ENCODE data around the gene FAM20A.

The FAM20A gene

DNA sequence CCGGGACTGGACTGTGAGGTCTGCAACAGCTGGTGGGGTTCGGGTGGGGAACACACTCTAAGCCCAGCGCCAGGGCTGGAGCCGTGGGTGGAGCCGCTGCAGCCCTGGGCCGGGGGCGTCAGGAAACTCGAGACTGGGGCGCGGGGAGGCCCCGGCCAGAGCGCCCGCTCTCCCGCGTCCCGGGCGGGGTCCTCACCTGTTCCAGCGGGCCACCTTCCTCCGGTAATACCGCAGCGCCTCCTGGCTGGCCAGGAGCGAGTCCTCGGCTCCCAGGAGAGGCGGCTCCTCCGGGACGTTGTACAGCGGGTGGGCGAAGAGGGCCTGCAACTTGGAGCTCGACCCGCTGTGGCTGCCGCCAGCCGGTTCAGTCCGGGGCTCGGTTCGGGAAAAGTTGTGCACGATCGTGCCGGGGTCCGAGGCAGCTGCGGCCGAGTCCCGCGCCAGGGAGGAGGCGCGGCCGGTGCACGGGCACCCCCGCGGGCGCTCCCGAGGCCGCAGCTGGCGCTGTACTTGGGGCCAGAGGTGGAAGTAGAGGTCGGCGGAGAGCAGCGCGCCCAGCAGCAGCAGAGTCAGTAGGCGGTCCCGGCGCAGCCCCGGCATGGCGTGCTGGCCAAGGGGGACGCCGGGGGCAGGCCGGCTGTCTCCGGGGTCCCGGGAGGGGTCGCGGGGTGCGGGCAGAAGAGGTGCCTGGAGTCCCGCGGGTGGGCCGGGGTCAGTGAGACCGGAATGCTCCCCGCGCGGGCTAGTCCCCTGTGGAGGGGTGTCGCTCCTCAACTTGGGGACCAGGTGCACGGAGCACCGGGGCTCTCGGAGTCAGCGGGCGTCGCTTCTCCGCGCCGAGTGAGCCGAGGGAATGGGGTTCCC lies 868 bp downstream of the FAM20A start:
- H3K4me3 Mint-ChIP-seq, result peak overlapping the region; percentile 37
- peak; percentile 38 for ATAC-seq
- H3K27ac Mint-ChIP-seq, result no peak overlapping the region
- peaks cover 15% of the 10 kb centered on the region for H3K4me1 Mint-ChIP-seq
- DNase-seq, result no peak
- H3K36me3 Mint-ChIP-seq (ENCODE audit: low read depth), result no peaks in the 10 kb centered on the region
- H3K27me3 Mint-ChIP-seq, result peaks cover 64% of the 10 kb centered on the region
- no peaks in the 10 kb centered on the region for H3K9me3 Mint-ChIP-seq

GRCh38 chr17:68599552-68600066 lies 1.6 kb downstream of the FAM20A start:
- no peak overlapping the region for H3K27ac Mint-ChIP-seq
- no peak for ATAC-seq
- no peaks in the 10 kb centered on the region for H3K36me3 Mint-ChIP-seq (ENCODE audit: low read depth)
- peak overlapping the region; percentile 37 for H3K4me3 Mint-ChIP-seq
- H3K4me1 Mint-ChIP-seq, result peaks cover 15% of the 10 kb centered on the region
- H3K9me3 Mint-ChIP-seq, result no peaks in the 10 kb centered on the region
- no peak for DNase-seq
- H3K27me3 Mint-ChIP-seq, result peaks cover 68% of the 10 kb centered on the region

DNA sequence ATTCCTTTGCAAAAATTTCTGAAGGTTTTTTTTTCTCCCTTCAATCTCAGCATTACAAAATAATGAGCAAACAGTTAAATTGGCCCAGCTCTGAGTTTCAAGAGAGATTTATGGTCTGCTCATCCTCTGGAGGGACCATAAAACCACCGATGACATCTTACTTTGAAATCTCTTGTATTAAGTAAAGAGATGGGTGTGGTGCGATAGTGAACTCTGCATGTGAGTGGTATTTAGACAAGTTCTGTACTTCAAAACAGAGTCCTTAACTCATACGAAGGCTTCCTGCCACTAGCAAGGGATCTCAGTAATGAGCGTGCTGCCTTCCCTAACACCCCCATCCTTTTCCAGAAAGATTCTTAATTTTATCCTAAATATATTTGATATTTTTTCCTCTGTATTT lies 2.1 kb downstream of the FAM20A start:
- DNase-seq (no peak), ATAC-seq (no peak)
- no peak overlapping the region for H3K4me3 Mint-ChIP-seq
- H3K27me3 Mint-ChIP-seq, result peaks cover 72% of the 10 kb centered on the region
- H3K27ac Mint-ChIP-seq, result no peak overlapping the region
- peaks cover 15% of the 10 kb centered on the region for H3K4me1 Mint-ChIP-seq
- no peaks in the 10 kb centered on the region for H3K36me3 Mint-ChIP-seq (ENCODE audit: low read depth)
- H3K9me3 Mint-ChIP-seq, result no peaks in the 10 kb centered on the region

- Mint-ChIP-seq H3K27ac (no peak overlapping the region), H3K9me3 (no peaks in the 10 kb centered on the region), H3K27me3 (peaks cover 73% of the 10 kb centered on the region), H3K36me3 (ENCODE audit: low read depth) (no peaks in the 10 kb centered on the region), H3K4me1 (peaks cover 15% of the 10 kb centered on the region), H3K4me3 (no peak overlapping the region)
- DNase-seq (no peak), ATAC-seq (no peak)
Measured at GRCh38 chr17:68598545-68598961, 2.6 kb downstream of the FAM20A start.

GRCh38 chr17:68598074-68598473 lies 3.1 kb downstream of the FAM20A start:
- peaks cover 74% of the 10 kb centered on the region for H3K27me3 Mint-ChIP-seq
- H3K36me3 Mint-ChIP-seq (ENCODE audit: low read depth), result no peaks in the 10 kb centered on the region
- no peak overlapping the region for H3K27ac Mint-ChIP-seq
- no peak overlapping the region for H3K4me3 Mint-ChIP-seq
- DNase-seq, result no peak
- H3K4me1 Mint-ChIP-seq, result peaks cover 15% of the 10 kb centered on the region
- no peaks in the 10 kb centered on the region for H3K9me3 Mint-ChIP-seq
- no peak for ATAC-seq

- H3K27ac Mint-ChIP-seq, result no peak overlapping the region
- H3K36me3 Mint-ChIP-seq (ENCODE audit: low read depth), result no peaks in the 10 kb centered on the region
- ATAC-seq, result no peak
- H3K27me3 Mint-ChIP-seq, result peaks cover 72% of the 10 kb centered on the region
- H3K9me3 Mint-ChIP-seq, result no peaks in the 10 kb centered on the region
- H3K4me3 Mint-ChIP-seq, result no peak overlapping the region
- peaks cover 11% of the 10 kb centered on the region for H3K4me1 Mint-ChIP-seq
- no peak for DNase-seq
Measured at GRCh38 chr17:68596411-68596945, 4.7 kb downstream of the FAM20A start.

DNA sequence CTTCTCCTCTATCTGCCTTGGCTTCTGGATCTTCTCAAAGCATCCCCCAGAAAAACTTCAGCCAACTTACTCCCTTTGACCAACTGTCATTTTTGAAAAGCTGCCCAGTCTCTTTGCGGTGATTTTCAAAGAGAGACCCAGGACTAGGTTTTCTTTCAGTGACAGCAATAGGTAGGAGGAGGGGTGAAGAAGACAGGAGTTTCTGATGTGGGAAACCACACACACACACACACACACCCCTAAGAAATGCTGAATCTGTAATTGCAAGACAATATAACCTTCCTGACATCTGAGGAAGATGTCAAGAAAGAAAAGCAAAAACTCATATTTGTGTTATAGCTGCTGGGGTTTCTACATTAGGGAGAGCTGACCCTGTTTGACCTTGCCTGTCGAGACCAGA lies 5.2 kb downstream of the FAM20A start:
- H3K9me3 Mint-ChIP-seq, result no peaks in the 10 kb centered on the region
- ATAC-seq (no peak), DNase-seq (no peak)
- peaks cover 72% of the 10 kb centered on the region for H3K27me3 Mint-ChIP-seq
- peaks cover 11% of the 10 kb centered on the region for H3K4me1 Mint-ChIP-seq
- no peaks in the 10 kb centered on the region for H3K36me3 Mint-ChIP-seq (ENCODE audit: low read depth)
- no peak overlapping the region for H3K4me3 Mint-ChIP-seq
- H3K27ac Mint-ChIP-seq, result no peak overlapping the region

DNA sequence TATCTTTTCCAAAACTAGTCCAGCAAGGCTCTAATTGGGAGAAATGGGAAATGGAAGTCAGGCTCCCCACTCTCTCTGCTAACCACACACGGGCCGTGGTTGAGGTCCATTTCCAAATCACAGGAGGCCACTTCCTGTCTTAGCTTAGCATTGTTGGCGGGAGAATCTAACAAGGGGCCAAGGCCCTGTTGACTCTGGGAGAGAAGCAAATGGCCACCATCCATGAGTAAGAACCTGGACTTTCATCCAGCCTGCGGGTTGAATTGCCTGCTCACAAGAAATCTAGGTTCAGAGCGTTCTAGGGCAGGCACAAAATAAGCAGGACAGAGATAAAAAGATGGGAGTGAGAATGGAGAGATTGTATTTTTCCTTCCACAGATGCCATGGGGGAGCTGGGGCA lies 5.7 kb downstream of the FAM20A start:
- Mint-ChIP-seq H3K27me3 (peaks cover 74% of the 10 kb centered on the region), H3K4me1 (peaks cover 11% of the 10 kb centered on the region), H3K9me3 (no peaks in the 10 kb centered on the region), H3K4me3 (no peak overlapping the region), H3K36me3 (ENCODE audit: low read depth) (no peaks in the 10 kb centered on the region), H3K27ac (no peak overlapping the region)
- DNase-seq (no peak), ATAC-seq (no peak)

DNA sequence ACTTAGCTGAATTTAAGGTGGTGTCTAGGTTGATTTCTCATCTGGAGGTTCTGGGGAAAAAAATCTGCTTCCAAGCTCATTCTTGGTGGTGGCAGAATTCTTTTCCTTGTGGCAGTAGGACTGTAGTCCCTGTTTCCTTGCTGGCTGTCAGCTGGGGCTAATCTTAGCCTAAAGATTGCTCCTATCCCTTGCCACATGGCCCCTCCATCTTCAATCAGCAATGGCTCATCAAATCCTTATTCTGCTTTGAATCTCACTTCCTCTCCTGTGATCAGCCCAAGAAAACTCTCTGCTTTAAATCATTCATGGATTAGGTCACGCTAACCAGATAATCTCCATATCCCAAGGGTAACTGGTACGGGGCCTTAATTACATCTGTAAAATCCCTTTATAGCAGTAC lies 6.6 kb downstream of the FAM20A start:
- Mint-ChIP-seq H3K4me3 (no peak overlapping the region), H3K27ac (no peak overlapping the region), H3K27me3 (peaks cover 71% of the 10 kb centered on the region), H3K9me3 (no peaks in the 10 kb centered on the region), H3K36me3 (ENCODE audit: low read depth) (no peaks in the 10 kb centered on the region), H3K4me1 (peaks cover 7% of the 10 kb centered on the region)
- DNase-seq (no peak), ATAC-seq (no peak)

- no peak for DNase-seq
- ATAC-seq, result no peak
- Mint-ChIP-seq H3K27me3 (peaks cover 55% of the 10 kb centered on the region), H3K9me3 (no peaks in the 10 kb centered on the region), H3K4me1 (peaks cover 6% of the 10 kb centered on the region), H3K4me3 (no peak overlapping the region), H3K36me3 (ENCODE audit: low read depth) (no peaks in the 10 kb centered on the region), H3K27ac (no peak overlapping the region)
Measured at GRCh38 chr17:68592682-68593641, 8.2 kb downstream of the FAM20A start.

DNA sequence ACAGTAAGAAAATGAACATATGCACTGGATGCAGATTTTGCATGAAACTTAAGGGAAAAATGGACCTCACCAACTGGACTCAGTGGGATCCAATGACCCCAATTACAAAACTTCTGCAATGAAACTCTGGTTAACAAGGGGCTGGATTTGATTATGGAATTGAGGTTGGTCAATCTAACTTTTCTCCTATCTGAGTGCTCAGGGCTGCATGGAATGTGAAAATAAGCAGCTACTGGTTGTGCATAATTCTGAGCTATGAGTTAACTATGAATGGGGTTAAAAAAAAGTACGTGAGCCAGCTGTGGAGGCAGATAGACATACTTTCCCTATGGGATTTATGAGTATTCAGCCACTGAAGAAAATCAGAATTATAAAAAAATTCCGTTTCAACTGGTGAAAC lies 9.2 kb downstream of the FAM20A start:
- DNase-seq (no peak), ATAC-seq (no peak)
- no peak overlapping the region for H3K4me3 Mint-ChIP-seq
- peaks cover 6% of the 10 kb centered on the region for H3K4me1 Mint-ChIP-seq
- H3K27ac Mint-ChIP-seq, result no peak overlapping the region
- H3K9me3 Mint-ChIP-seq, result no peaks in the 10 kb centered on the region
- peaks cover 45% of the 10 kb centered on the region for H3K27me3 Mint-ChIP-seq
- no peaks in the 10 kb centered on the region for H3K36me3 Mint-ChIP-seq (ENCODE audit: low read depth)

DNA sequence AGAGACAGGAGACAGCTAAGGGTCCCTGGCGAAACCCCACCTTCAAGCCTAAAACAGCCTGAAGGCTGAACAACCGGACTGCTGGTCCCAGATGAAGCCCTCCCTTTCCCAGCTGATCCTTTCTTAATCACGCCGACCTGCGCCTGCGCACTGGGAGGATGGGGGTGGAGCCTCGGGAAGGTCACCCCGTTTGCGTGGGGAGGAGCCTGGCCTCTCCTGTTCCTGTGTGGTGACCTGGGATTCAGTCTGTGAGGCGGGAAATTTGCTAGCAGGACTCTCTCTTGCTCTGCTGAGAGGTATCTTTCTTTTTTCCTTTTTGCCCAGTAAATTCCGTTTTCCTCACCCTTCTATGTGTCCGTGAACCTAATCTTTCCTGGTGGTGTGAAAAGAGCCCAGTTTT lies 9.6 kb downstream of the FAM20A start:
- no peaks in the 10 kb centered on the region for H3K9me3 Mint-ChIP-seq
- H3K4me1 Mint-ChIP-seq, result peaks cover 5% of the 10 kb centered on the region
- H3K4me3 Mint-ChIP-seq, result no peak overlapping the region
- peaks cover 41% of the 10 kb centered on the region for H3K27me3 Mint-ChIP-seq
- no peak for ATAC-seq
- no peaks in the 10 kb centered on the region for H3K36me3 Mint-ChIP-seq (ENCODE audit: low read depth)
- DNase-seq, result no peak
- no peak overlapping the region for H3K27ac Mint-ChIP-seq

DNA sequence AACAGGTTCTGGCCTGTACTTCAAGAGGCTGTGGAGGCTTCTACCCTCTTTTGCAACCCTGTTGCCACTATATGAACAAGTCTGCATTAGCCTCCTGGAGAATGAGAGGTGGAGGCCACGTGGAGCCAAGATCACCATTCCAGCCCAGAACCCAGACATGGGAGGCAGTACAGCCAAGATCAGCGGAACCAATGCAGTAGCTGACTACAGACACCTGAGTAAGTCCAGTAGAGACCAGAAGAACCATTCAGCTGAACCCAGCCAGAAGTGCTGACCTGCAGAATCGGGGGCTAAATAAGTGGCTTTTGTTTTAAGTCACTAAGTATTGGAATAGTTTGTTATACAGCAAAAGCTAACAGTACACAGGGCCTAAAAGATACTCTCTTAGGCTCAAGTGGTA lies 12.1 kb downstream of the FAM20A start:
- Mint-ChIP-seq H3K9me3 (no peaks in the 10 kb centered on the region), H3K4me1 (no peaks in the 10 kb centered on the region), H3K4me3 (no peak overlapping the region), H3K36me3 (ENCODE audit: low read depth) (no peaks in the 10 kb centered on the region), H3K27me3 (peaks cover 29% of the 10 kb centered on the region), H3K27ac (no peak overlapping the region)
- DNase-seq, result no peak
- no peak for ATAC-seq

DNA sequence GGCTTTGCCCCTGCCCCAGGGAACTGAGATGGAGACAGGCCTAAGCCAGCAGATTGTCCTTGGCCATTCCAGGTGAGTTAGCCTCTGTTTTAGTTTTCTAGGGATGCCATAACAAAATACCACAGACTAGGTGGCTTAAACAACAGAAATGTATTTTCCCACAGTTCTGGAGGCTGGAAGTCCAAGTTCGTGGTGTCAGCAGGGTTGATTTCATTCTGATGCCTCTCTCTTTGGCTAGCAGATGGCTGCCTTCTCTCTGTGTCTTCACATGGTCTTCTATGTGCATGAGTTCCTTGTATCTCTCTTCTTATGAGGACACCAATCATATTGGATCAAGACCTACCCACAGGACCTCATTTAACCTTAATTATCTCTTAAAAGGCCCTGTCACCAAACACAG lies 12.8 kb downstream of the FAM20A start:
- H3K9me3 Mint-ChIP-seq, result no peaks in the 10 kb centered on the region
- H3K27ac Mint-ChIP-seq, result no peak overlapping the region
- H3K27me3 Mint-ChIP-seq, result peaks cover 23% of the 10 kb centered on the region
- H3K4me3 Mint-ChIP-seq, result no peak overlapping the region
- no peaks in the 10 kb centered on the region for H3K36me3 Mint-ChIP-seq (ENCODE audit: low read depth)
- DNase-seq (no peak), ATAC-seq (no peak)
- H3K4me1 Mint-ChIP-seq, result no peaks in the 10 kb centered on the region

Measured in activated naive CD8-positive, alpha-beta T cell treated with anti-CD3 and anti-CD28 coated beads, Interleukin-2, amount 50 U/mL, for 24 hours (primary cell).